ENCODE results near the gene KMT2B.
A peak's percentile ranks its signal among the peaks of the same experiment; 100 is the strongest.

The KMT2B gene

DNA sequence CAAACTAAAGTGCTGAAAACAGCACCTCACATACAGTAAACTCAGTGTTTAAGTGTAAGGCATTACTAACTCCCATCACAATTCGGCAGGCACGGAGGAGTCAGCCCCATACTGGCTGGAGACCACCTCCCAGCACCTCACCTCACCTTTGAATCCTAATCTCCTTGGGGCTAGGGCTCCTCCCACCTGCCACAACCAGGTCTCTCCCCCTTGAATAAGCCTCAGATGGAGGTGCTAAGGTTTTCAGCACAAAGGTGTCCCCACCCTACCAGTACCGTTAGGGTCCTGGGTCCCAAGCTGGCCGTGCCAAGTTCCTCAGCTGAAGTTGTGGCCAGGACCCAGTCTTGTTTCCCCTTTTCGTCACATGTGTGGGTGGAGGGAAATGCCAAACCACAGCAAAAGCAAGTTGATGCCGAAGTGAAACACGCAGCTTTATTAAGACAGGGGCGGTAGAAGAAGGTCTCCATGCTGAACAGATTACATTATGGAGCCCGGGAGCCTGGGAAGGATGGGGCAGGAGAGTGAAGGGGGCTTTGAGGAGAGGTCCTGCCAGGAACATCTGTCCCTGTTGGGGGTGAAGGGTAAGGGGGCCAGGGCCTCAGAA, 24.4 kb downstream of the KMT2B start, which contains the start of gene IGFLR1:
Gene IGFLR1 (minus strand): TSS at position 332 of the 604 bp plus-strand sequence. CDS start 1,272 bp downstream, outside the sequence.
- DNase-seq (ENCODE audit: low read depth): no peak

DNA sequence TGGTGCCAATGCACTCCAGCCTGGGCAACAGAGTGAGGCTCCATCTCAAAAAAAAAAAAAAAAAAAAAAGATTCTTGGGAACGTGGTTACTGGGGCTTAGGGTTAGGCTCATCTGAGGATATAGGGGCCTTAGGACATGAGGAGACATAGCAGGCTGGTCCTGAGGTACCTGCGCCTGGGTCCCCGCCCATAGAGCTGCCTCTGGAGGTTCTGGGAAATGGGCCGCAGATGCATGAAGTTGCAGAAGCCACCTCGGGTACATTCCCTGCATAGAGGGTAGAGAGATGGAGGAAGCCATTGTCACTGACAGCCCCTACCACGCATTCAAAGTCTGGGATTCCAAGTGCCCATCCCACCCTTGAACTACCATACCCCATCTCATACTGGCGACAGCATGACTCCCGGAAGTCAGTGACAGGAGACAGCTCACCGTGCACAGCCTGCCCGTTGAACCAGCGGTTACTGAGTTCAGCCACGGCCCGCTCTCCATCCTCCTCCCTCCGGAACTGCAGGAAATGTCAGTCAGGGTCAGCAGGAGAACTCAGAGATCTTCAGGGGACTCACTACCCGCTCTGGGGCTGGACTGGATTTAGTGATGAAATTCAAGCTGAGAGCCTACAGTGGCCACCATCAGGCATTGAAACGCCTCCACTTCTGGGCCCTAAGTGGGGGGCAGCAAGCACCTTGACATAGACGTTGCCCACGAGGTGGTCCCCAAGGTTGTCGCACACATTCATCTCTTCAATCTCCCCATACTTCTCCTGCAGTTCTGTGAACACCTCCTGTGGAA, 26.0 kb downstream of the KMT2B start:
- DNase-seq (ENCODE audit: low read depth): no peak

DNA sequence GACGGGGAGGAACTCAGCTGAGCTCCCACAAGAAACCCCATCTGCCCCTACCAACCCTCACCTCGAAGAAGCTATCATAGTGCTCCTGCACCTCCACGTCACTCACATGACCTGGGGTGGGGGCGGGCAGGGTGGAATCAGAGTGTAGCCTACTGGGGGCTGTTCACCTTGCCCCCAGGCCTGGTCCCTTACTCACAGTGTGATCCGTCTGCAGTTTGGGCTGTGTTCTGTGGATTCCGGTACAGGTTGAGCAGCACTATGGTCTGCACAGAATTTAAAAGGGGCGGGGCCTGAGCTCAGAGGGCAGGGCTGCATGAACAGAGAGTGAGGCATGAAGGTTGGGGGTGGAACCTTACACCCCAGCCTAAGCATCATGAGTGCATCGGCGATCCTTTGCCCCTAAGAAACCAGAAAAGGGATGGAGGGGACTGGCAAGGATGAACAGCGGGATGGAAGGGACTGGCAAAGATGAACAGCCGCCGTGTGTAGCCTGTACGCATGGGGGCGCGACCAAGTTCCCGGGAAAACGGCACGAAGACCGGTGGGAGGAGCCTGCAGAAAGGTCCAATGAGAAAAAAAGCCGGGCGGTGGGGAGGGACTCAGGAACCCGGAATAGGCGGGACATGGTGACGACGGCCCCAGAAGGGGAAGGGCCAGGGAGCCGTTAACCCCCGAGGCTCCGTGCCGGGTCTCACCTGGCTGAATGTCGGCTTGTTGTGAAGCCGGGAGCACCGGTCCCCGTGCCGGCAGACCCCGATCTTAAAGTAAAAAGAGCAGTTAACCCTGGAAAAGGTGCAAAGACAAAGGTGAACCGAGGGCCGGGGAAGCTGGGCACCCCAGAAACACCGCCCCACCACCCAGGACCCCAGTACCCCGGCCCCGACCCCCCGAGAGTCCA, 26.9 kb downstream of the KMT2B start:
- DNase-seq (ENCODE audit: low read depth): peak; percentile 94

DNA sequence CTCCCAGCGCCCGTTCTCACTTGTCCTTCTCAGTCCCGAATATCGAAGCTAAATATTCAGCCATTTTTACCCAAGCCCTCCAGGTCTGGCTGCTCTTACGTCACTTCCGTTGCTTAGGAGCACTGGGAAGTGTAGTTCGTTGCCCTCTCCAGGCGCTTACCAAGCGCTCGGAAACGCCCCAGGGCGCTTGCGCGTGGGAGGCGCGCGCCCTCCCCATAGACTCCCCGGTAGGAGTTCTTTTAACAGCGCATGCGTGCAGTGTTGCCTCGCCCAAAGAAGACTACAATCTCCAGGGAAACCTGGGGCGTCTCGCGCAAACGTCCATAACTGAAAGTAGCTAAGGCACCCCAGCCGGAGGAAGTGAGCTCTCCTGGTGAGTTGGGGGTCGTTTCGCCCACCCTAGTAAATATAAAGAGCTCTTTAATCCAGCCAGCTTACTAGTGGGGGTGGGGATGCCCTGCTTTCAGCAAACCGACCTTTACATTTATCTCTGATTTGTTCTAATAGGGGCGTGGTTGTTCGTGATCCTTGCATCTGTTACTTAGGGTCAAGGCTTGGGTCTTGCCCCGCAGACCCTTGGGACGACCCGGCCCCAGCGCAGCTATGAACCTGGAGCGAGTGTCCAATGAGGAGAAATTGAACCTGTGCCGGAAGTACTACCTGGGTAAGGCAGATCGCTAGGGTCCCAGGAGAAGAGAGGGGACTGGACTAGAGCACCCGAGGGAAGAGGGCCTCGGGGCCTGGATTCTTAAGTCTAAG, 27.7 kb downstream of the KMT2B start, which contains the start of the genes PSENEN and U2AF1L4:
Gene PSENEN (plus strand): TSS at position 324 of the 759 bp plus-strand sequence. CDS start 280 bp downstream, at position 604.
Gene U2AF1L4 (minus strand): TSS at position 91 of the 759 bp plus-strand sequence. CDS start 27 bp downstream, at position 64.
- DNase-seq (ENCODE audit: low read depth): peak; percentile 99

DNA sequence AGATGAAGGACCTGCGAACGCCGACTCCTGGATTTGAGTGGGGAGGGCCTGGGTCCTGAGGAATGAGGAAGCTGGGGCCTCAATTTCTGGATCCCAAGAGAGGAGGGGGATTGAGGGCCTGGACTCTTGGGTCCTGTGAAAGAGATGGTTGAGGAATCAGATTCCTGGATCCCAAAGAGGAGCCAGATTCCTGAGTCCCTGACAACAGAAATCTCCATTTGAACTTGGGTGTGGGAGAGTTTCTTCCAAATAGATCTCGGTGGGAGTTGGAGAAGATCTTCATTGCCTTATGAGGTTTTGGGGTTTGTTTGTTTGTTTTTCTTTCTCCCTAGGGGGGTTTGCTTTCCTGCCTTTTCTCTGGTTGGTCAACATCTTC, 28.3 kb downstream of the KMT2B start:
- DNase-seq (ENCODE audit: low read depth): no peak

DNA sequence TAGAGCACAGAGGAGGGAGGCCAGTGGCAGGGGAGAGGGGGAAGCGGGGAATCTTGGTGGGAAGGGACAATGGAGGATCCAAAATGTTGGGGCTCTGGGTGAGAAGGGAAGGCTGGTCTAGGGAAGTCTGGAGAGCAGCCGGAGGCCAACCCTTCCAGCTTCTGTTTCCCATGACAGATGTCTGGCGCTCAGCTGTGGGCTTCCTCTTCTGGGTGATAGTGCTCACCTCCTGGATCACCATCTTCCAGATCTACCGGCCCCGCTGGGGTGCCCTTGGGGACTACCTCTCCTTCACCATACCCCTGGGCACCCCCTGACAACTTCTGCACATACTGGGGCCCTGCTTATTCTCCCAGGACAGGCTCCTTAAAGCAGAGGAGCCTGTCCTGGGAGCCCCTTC, 28.7 kb downstream of the KMT2B start:
- no peak for DNase-seq (ENCODE audit: low read depth)

DNA sequence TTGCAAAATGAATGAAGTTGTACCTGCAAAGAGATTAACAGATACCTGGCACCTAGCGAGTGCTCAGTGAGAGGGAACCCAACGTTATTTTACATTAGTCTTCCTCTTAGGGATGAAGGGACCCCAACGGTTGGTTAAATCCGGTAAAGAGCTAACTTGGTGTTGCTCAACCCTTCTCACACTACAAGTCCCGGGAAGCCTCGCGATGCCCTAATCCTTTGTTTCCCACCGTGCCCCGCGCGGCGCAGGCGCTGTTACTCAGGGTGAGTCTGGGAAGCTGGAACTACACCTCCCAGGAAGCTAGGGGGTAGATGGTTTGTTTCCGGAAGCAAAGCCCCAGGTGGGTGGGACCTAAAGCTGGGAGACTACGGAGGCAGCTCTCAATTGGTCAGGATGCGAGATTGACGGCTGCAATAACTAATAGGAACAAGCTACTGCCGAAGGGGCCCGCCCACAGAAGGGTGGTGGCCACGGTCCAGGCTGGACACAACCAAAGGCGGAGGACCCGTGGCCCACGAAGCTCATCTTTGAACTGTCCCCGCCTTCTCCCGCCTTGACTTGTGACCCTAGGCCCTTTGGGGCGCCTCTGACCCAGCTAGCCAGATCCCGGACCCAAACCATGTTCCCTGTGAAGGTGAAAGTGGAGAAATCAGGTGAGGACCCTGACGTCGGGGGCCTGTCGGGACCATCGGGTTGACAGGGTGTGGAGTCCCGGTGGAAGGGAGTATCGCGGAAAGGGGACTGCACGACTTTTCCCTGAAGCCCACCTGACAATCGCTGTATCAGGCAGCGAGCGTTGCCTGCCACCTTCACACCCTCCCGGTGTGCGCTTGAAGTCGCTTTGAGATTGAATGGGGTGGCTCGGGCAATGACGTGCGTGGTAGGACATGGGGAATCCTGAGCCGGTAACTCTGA, 30.6 kb downstream of the KMT2B start, which contains the start of gene LIN37:
Gene LIN37 (plus strand): TSS at position 471 of the 915 bp plus-strand sequence. CDS start 149 bp downstream, at position 620.
- DNase-seq (ENCODE audit: low read depth): peak; percentile 99

DNA sequence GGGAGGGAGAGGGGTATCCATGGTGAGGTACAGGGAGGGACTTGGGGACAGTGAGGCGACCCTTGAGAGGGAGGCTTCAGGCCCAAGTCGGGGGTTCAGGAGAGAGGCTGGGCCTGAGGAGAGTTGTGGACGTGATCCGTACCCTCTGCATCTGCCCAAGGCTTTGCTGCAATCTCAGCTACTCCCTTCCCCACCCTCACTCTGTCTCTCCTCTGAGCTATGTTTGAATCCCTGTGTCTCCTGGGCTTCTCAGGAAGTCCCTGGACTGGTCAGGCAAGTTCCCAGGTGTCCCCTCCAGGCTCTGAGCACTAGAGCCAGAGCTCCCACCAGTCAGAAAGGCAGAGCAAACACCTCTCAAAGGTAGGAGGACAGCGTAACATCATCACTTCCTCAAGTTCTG, 32.4 kb downstream of the KMT2B start:
- DNase-seq (ENCODE audit: low read depth): no peak

DNA sequence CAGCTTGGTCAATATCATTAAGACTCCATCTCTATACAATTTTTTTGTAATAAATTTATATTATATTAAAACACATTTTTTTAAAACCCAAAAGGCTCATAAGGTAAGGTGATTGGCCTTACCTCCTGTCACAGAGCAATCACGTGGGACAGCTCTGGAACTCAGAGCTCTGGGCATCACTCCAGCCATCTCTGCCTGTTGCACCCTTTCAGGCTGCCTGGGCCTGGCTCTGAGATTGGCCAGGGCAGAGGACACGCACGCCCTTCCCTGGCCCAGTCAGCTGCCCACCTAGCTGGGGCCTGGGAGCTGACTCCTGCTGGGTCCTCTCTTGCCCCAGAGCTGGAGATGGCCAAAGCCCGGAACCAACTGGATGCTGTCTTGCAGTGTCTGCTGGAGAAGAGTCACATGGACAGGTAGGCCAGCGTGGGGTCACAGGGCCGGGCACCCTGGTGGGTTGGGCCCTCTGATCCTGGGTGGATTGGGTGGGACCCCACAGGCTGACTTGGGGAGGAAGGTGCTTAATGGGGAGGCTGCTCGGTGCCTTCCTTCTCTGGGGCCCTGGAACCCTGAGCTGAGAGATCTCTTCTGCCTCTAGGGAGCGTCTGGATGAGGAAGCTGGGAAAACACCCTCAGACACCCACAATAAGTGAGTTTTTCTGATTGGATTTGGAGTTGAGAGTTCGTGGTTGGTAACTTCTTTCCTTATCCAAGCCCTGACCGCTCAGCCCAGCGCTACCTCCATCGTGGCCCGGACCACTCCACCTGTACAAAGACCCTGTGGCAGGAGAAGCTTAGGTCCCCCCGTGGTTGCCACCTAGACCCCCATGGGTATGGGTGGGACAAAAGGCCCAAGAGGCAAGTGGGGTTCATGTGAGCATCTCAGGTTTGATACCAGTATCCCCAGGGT, 34.3 kb downstream of the KMT2B start:
- DNase-seq (ENCODE audit: low read depth): no peak

DNA sequence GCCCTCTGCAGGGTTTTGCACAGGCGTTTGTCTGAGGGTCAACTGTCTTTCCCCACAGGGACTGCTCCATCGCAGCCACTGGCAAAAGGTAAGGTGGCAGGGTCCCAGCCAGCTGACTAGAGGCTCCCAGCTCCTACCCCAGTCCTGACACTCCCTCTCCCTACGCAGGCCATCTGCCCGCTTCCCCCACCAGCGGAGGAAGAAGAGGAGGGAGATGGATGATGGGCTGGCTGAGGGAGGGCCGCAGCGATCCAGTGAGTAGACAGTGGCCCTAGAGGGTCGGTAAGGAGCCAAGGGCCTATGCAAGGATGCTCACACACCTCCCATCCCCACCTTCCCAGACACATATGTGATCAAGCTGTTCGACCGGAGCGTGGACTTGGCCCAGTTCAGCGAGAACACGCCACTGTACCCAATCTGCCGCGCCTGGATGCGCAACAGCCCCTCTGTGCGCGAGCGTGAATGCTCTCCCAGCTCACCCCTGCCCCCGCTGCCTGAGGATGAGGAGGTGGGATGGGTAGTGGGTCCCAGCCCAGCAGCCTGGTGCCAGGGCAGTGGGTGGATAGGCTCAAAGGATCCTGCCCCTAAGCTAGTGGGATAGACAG, 35.0 kb downstream of the KMT2B start:
- DNase-seq (ENCODE audit: low read depth): no peak

DNA sequence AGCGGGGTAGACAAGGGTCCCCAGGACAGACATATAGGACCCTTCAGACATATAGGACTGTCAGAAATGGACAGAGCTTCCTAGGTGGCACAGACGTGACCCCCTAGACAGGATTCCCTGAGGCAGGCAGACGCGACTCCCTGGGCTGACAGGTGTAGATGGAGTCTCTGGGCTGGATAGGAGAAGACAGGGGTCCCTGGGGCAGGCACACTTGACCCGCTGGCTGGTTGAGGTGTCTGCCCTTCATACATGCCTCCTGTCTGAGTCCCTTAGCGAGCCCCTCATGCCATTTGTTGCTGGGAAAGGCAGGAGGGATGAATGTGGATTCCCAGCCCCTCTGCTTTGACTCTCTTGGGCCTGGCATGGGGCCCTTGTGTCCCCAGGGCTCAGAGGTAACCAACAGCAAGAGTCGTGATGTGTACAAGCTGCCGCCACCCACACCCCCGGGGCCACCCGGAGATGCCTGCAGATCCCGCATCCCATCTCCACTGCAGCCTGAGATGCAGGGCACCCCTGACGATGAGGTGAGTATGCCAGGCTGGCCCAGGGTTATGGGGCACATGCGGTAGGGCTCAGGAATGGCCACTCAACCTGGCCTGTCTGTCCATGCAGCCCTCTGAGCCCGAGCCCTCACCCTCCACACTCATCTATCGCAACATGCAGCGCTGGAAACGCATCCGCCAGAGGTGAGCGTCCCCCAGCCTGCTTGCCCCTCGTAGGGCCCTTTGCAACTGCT, 36.0 kb downstream of the KMT2B start:
- DNase-seq (ENCODE audit: low read depth): no peak

DNA sequence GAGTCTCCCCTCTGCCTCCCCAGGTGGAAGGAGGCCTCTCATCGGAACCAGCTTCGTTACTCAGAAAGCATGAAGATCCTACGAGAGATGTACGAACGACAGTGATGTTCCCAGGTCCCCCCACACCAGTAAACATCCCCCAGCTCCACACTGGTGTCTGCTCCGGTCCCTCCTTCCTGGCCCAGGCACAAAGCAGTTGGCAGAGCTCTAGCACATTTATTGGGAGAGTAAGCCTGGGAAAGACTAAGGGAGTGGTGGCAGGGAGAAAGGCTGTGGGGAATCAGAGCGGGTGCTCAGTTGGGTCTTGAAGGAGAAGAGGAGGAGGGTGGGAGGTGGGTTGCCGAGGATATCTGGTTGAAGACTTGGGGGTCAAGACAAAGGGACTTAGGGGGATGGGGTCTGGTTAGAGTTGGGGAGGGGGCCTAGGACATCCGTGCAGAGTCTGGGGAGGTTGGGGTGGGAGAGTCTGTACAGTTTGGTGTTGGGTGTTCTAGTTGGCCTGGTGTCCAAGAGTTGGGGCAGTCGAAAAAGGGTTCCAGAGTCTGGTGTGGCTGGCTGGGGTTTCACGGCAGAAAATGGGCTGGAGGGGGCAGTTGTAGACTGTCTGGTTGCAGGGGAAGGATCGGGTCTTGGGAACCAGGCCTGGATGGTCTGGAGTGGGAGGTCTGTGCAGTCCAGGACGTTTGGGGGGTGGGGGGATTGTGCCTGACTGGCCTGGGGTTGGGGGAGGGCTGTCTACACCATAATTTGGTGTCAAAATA, 36.7 kb downstream of the KMT2B start:
- no peak for DNase-seq (ENCODE audit: low read depth)

DNA sequence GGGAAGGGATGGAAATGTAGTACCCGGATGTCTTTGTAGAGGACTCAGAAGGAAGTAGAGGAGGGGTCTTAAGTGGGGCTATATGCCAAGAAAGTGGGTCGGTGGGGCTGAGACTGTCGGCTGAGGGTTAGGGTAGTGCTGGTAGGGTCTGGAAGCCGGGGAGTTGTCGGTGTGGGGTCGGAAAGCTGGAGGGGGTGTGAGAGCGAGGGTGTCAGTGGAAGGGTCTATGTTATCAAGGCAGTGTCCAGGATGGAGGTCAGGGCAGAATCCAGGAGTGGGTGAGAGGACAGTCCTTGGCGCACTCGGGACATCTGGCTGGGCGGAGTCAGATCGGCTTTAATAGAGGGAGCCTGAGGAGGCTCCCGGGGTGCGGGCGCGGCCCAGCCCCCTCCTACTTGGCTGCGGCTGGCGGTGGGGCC, 37.3 kb downstream of the KMT2B start:
- no peak for DNase-seq (ENCODE audit: low read depth)

DNA sequence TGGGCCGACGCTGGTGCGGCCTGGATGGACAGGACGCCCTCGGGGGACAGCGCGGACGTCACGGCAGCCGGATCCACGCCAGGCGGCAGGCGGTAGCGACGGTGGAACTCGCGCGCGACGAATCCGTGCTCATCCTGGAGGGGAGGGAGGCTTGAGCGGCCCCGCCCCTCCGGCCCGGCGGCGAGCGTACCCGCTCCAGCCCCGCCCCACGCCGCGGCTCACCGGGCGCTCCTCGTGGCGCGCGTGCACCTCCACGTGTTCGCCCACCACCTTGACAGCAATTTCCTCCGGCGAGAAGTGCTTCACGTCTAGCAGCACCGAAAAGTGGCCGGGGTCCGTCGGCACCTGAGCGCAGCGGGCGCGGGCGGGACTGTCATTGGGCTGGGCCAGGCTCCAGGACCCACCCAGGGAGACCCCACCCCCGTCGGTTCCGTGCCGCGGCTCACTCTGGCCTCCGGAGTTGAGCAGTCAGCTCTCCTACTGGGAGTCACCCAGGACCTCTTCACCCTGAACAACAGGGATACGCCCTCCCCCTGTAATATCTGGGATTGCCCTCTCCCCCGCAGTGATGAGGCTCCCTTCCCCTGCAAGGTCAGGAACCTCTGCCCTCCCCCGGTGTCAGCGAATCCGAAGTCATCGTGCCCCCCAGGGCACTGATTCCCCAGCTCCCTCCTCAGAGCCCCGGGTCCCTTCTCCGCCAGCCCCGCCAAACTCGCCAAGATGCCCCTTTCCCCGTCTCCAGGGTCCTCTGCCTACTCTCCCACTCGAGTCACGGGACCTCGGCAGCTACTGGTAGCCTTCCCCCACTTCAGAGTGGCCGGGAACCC, 38.0 kb downstream of the KMT2B start:
- peak; percentile 93 for DNase-seq (ENCODE audit: low read depth)

DNA sequence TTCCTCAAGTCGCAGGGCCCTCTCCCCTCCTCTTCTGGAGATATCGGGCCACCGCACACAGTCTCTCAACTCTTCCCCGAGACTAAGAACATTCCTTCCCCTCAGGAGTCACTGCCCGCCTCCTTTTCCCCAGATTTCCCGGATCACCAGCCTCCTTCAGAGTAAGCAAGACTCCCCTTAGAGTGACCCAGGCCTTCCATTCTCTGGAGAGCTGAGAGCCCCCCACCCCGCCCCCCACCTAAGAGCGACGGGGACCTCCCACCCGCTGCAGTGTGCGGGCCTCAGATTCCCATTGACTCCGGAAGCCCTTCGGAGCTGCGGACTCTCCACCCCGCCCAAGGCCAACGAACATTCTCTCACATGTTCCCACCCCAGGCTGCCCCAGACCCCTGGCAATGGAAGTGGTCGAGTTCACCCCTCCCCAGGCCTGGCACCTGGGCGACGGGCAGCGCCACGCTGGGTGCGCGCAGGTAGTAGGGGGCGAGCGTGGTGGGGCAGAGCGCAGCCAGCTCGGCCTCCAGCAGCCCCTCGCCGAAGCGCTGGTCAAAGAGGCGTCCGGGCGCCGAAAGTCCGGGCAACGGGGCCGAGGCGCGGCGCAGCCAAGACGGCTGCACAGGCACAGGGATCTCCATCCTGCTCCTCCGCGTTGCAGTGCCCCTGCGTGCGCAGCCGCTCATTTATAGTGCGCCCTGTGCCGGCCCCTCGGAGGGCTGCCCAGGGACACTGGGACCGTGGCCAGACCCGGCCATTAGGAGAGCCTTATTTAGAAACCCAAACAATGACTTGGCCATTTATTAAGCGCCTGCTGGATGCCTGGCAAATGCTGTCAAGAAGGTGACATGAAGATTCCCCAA, 38.8 kb downstream of the KMT2B start, which contains the start of gene HSPB6:
Gene HSPB6 (minus strand): TSS at position 653 of the 854 bp plus-strand sequence. CDS start 21 bp downstream, at position 632.
- DNase-seq (ENCODE audit: low read depth): peak; percentile 79

Measured in fibroblast of gingiva (primary cell).